Measurements from ENCODE around the gene XYLT1.

The XYLT1 gene

GRCh38 chr16:17193566-17194100 is 277.1 kb downstream of the XYLT1 start:
- no peak for DNase-seq (ENCODE audit: low read depth in 2 of 2)

GRCh38 chr16:17184026-17184425 is 286.7 kb downstream of the XYLT1 start:
- no peak for DNase-seq (ENCODE audit: low read depth in 2 of 2)

- DNase-seq (ENCODE audit: low read depth in 2 of 2): no peak
Observed at GRCh38 chr16:17177959-17178905, 292.5 kb downstream of the XYLT1 start.

GRCh38 chr16:17177242-17177958 is 293.4 kb downstream of the XYLT1 start:
- no peak for DNase-seq (ENCODE audit: low read depth in 2 of 2)

- DNase-seq (ENCODE audit: low read depth in 2 of 2): no peak
Observed at GRCh38 chr16:17176199-17176598, 294.6 kb downstream of the XYLT1 start.

GRCh38 chr16:17173281-17173680 is 297.5 kb downstream of the XYLT1 start:
- DNase-seq (ENCODE audit: low read depth in 2 of 2): no peak

GRCh38 chr16:17171250-17172143 is 299.3 kb downstream of the XYLT1 start:
- DNase-seq (ENCODE audit: low read depth in 2 of 2): no peak

- no peak for DNase-seq (ENCODE audit: low read depth in 2 of 2)
Observed at GRCh38 chr16:17170435-17170834, 300.3 kb downstream of the XYLT1 start.

- no peak for DNase-seq (ENCODE audit: low read depth in 2 of 2)
Observed at GRCh38 chr16:17168181-17168580, 302.6 kb downstream of the XYLT1 start.

- DNase-seq (ENCODE audit: low read depth in 2 of 2): no peak
Observed at GRCh38 chr16:17166095-17166494, 304.7 kb downstream of the XYLT1 start.

GRCh38 chr16:17162560-17162959 is 308.2 kb downstream of the XYLT1 start:
- DNase-seq (ENCODE audit: low read depth in 2 of 2): no peak

GRCh38 chr16:17160920-17161431 is 309.8 kb downstream of the XYLT1 start:
- DNase-seq (ENCODE audit: low read depth in 2 of 2): no peak

- no peak for DNase-seq (ENCODE audit: low read depth in 2 of 2)
Observed at GRCh38 chr16:17160285-17160853, 310.4 kb downstream of the XYLT1 start.

GRCh38 chr16:17159617-17160016 is 311.1 kb downstream of the XYLT1 start:
- DNase-seq (ENCODE audit: low read depth in 2 of 2): no peak

GRCh38 chr16:17155936-17156335 is 314.8 kb downstream of the XYLT1 start:
- DNase-seq (ENCODE audit: low read depth in 2 of 2): no peak

GRCh38 chr16:17155485-17155884 is 315.3 kb downstream of the XYLT1 start:
- no peak for DNase-seq (ENCODE audit: low read depth in 2 of 2)

GRCh38 chr16:17154981-17155380 is 315.8 kb downstream of the XYLT1 start:
- DNase-seq (ENCODE audit: low read depth in 2 of 2): no peak

- no peak for DNase-seq (ENCODE audit: low read depth in 2 of 2)
Observed at GRCh38 chr16:17152311-17152710, 318.4 kb downstream of the XYLT1 start.

GRCh38 chr16:17151335-17151734 is 319.4 kb downstream of the XYLT1 start:
- no peak for DNase-seq (ENCODE audit: low read depth in 2 of 2)

GRCh38 chr16:17149904-17150483 is 320.8 kb downstream of the XYLT1 start:
- no peak for DNase-seq (ENCODE audit: low read depth in 2 of 2)

GRCh38 chr16:17147942-17148341 is 322.8 kb downstream of the XYLT1 start:
- no peak for DNase-seq (ENCODE audit: low read depth in 2 of 2)
